ENCODE measurements around the gene MBD5.

The MBD5 gene

DNA sequence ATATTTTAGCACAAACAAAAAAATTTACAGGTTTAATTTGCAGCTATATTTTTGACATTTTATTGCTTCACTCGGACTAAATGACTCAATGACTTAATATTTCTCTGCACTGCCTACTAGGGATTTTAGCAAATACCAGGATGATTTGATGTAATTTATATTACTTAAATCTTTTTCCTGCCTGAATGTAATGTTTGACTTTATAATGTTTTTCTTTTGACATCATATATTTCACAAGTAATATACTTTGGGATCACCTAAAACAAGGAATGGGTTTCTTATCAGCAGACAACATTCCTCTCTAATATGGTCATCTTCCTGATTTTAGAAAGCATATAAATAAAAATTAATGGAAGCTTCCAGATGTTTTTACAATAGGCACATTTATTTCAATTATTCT is 370.4 kb downstream of the MBD5 start:
- TF ChIP-seq TAF1 (IDR thresholded peaks at IDR 0.05; ENCODE audit: low read depth): no peak
- no peak for TF ChIP-seq NFIC (IDR thresholded peaks at IDR 0.05)
- TF ChIP-seq TCF12 (IDR thresholded peaks at IDR 0.05; ENCODE audit: low read depth): no peak
- no peak for TF ChIP-seq FOXM1 (IDR thresholded peaks at IDR 0.05; ENCODE audit: borderline replicate concordance, low read depth)
- TF ChIP-seq TEAD4 (IDR thresholded peaks at IDR 0.05): no peak
- TF ChIP-seq CREB1 (IDR thresholded peaks at IDR 0.05; ENCODE audit: low read depth): no peak
- TF ChIP-seq REST (IDR thresholded peaks at IDR 0.05; ENCODE audit: low read depth): no peak
- no peak for TF ChIP-seq CEBPB (IDR thresholded peaks at IDR 0.05)

DNA sequence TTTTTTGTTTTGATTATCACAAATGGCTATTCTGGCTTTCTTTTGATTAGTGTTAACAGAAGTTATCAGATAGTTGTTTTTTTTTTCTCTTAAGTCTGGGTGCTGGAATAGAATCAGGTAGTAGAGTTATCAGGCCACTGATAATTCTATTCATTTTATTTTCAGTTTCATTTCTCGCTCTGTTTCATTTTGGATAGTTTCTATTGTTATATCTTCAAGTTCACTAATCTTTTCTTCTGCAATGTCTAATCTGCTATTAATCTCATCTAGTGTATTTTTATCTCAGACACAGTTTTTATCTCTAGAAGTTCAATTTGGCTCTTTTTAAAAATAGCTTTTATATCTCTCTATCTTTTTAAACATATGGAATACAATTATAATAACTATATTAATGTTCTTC is 381.9 kb downstream of the MBD5 start:
- TF ChIP-seq RAD21 (IDR thresholded peaks at IDR 0.05; ENCODE audit: low read depth): no peak
- TF ChIP-seq ZBTB7A (IDR thresholded peaks at IDR 0.05; ENCODE audit: low read depth): no peak
- TF ChIP-seq, protein P1, sequence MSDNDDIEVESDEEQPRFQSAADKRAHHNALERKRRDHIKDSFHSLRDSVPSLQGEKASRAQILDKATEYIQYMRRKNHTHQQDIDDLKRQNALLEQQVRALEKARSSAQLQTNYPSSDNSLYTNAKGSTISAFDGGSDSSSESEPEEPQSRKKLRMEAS (IDR thresholded peaks at IDR 0.05): no peak
- TF ChIP-seq EGR1 (IDR thresholded peaks at IDR 0.05): no peak
- TF ChIP-seq YY1 (IDR thresholded peaks at IDR 0.05; ENCODE audit: low read depth): no peak
- TF ChIP-seq REST (IDR thresholded peaks at IDR 0.05; ENCODE audit: low read depth): no peak
- TF ChIP-seq TEAD4 (IDR thresholded peaks at IDR 0.05): no peak
- no peak for TF ChIP-seq TAF1 (IDR thresholded peaks at IDR 0.05; ENCODE audit: low read depth)
- no peak for TF ChIP-seq EP300 (IDR thresholded peaks at IDR 0.05; ENCODE audit: borderline replicate concordance)
- no peak for TF ChIP-seq CREB1 (IDR thresholded peaks at IDR 0.05; ENCODE audit: low read depth)
- TF ChIP-seq FOXM1 (IDR thresholded peaks at IDR 0.05; ENCODE audit: borderline replicate concordance, low read depth): no peak
- no peak for TF ChIP-seq CEBPB (IDR thresholded peaks at IDR 0.05)
- TF ChIP-seq TCF12 (IDR thresholded peaks at IDR 0.05; ENCODE audit: low read depth): no peak

- TF ChIP-seq TAF1 (IDR thresholded peaks at IDR 0.05; ENCODE audit: low read depth) (no peak), ZBTB7A (IDR thresholded peaks at IDR 0.05; ENCODE audit: low read depth) (no peak), YY1 (IDR thresholded peaks at IDR 0.05; ENCODE audit: low read depth) (no peak)
These were observed 390.0 kb downstream of the MBD5 start for GRCh38 chr2:148410899-148411298.

- TF ChIP-seq YY1 (IDR thresholded peaks at IDR 0.05; ENCODE audit: low read depth) (no peak), FOXM1 (IDR thresholded peaks at IDR 0.05; ENCODE audit: borderline replicate concordance, low read depth) (no peak), NFIC (IDR thresholded peaks at IDR 0.05) (no peak), EP300 (IDR thresholded peaks at IDR 0.05; ENCODE audit: borderline replicate concordance) (no peak), TEAD4 (IDR thresholded peaks at IDR 0.05) (no peak), RAD21 (IDR thresholded peaks at IDR 0.05; ENCODE audit: low read depth) (no peak), EGR1 (IDR thresholded peaks at IDR 0.05) (no peak), REST (IDR thresholded peaks at IDR 0.05; ENCODE audit: low read depth) (no peak), CREB1 (IDR thresholded peaks at IDR 0.05; ENCODE audit: low read depth) (no peak), USF1 (IDR thresholded peaks at IDR 0.05) (no peak), TCF12 (IDR thresholded peaks at IDR 0.05; ENCODE audit: low read depth) (no peak), TAF1 (IDR thresholded peaks at IDR 0.05; ENCODE audit: low read depth) (no peak), ZBTB7A (IDR thresholded peaks at IDR 0.05; ENCODE audit: low read depth) (no peak), CEBPB (IDR thresholded peaks at IDR 0.05) (no peak)
- TF ChIP-seq, protein P1 (IDR thresholded peaks at IDR 0.05): no peak
These were observed 395.4 kb downstream of the MBD5 start for GRCh38 chr2:148416248-148416647.

- TF ChIP-seq REST (IDR thresholded peaks at IDR 0.05; ENCODE audit: low read depth) (no peak), NFIC (IDR thresholded peaks at IDR 0.05) (no peak), TCF12 (IDR thresholded peaks at IDR 0.05; ENCODE audit: low read depth) (no peak), ZBTB7A (IDR thresholded peaks at IDR 0.05; ENCODE audit: low read depth) (no peak), EP300 (IDR thresholded peaks at IDR 0.05; ENCODE audit: borderline replicate concordance) (no peak), FOXM1 (IDR thresholded peaks at IDR 0.05; ENCODE audit: borderline replicate concordance, low read depth) (no peak), YY1 (IDR thresholded peaks at IDR 0.05; ENCODE audit: low read depth) (no peak), TEAD4 (IDR thresholded peaks at IDR 0.05) (no peak), USF1 (IDR thresholded peaks at IDR 0.05) (no peak), RAD21 (IDR thresholded peaks at IDR 0.05; ENCODE audit: low read depth) (no peak), CEBPB (IDR thresholded peaks at IDR 0.05) (no peak), TAF1 (IDR thresholded peaks at IDR 0.05; ENCODE audit: low read depth) (no peak), EGR1 (IDR thresholded peaks at IDR 0.05) (no peak), CREB1 (IDR thresholded peaks at IDR 0.05; ENCODE audit: low read depth) (no peak)
- TF ChIP-seq, protein P1 (IDR thresholded peaks at IDR 0.05): no peak
These were observed 409.2 kb downstream of the MBD5 start for GRCh38 chr2:148430101-148430500.
